Measurements from ENCODE around the gene DYTN. TPM values are rescaled to one million over a fixed set of nuclear protein-coding genes. Genes with fewer than 3 reads are reported as not detected.

Gene DYTN
- total and polyA plus RNA-seq, 4 donors: not detected

DNA sequence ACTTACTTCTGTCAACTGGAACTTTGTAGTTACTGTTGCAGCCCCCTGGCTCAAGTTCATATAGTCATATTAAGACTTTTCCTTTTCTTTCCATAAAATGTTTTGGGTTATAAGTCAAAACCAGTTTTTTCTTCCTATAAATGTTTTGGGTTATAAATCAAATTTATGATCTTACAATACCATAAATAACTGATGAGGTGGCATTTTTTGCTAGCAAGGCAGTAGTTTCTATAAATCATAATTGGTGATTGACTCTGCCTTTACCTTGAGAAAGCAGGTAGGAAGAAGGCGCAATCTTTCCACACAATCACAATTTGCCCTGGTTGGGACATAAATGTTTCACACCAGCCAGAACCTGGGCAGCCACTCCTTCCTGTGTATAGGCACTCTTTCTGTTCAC is 5.1 kb upstream of the DYTN start:
- TF ChIP-seq JUND (IDR thresholded peaks at IDR 0.05) (no peak), RXRA (IDR thresholded peaks at IDR 0.05) (no peak), EGR1 (IDR thresholded peaks at IDR 0.05; ENCODE audit: low read depth in 2 of 2) (no peak), FOXA2 (IDR thresholded peaks at IDR 0.05) (no peak), HNF4A (conservative IDR thresholded peaks at IDR 0.05) (no peak), GABPA (IDR thresholded peaks at IDR 0.05 in 1 of 2, conservative IDR thresholded peaks at IDR 0.05 in 1 of 2) (no peak), NR2F2 (IDR thresholded peaks at IDR 0.05) (no peak), YY1 (IDR thresholded peaks at IDR 0.05) (no peak)
- TF ChIP-seq, protein P1, sequence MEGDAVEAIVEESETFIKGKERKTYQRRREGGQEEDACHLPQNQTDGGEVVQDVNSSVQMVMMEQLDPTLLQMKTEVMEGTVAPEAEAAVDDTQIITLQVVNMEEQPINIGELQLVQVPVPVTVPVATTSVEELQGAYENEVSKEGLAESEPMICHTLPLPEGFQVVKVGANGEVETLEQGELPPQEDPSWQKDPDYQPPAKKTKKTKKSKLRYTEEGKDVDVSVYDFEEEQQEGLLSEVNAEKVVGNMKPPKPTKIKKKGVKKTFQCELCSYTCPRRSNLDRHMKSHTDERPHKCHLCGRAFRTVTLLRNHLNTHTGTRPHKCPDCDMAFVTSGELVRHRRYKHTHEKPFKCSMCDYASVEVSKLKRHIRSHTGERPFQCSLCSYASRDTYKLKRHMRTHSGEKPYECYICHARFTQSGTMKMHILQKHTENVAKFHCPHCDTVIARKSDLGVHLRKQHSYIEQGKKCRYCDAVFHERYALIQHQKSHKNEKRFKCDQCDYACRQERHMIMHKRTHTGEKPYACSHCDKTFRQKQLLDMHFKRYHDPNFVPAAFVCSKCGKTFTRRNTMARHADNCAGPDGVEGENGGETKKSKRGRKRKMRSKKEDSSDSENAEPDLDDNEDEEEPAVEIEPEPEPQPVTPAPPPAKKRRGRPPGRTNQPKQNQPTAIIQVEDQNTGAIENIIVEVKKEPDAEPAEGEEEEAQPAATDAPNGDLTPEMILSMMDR (IDR thresholded peaks at IDR 0.05; ENCODE audit: low read depth, low read length, missing input control): no peak
- TF ChIP-seq, protein P2, sequence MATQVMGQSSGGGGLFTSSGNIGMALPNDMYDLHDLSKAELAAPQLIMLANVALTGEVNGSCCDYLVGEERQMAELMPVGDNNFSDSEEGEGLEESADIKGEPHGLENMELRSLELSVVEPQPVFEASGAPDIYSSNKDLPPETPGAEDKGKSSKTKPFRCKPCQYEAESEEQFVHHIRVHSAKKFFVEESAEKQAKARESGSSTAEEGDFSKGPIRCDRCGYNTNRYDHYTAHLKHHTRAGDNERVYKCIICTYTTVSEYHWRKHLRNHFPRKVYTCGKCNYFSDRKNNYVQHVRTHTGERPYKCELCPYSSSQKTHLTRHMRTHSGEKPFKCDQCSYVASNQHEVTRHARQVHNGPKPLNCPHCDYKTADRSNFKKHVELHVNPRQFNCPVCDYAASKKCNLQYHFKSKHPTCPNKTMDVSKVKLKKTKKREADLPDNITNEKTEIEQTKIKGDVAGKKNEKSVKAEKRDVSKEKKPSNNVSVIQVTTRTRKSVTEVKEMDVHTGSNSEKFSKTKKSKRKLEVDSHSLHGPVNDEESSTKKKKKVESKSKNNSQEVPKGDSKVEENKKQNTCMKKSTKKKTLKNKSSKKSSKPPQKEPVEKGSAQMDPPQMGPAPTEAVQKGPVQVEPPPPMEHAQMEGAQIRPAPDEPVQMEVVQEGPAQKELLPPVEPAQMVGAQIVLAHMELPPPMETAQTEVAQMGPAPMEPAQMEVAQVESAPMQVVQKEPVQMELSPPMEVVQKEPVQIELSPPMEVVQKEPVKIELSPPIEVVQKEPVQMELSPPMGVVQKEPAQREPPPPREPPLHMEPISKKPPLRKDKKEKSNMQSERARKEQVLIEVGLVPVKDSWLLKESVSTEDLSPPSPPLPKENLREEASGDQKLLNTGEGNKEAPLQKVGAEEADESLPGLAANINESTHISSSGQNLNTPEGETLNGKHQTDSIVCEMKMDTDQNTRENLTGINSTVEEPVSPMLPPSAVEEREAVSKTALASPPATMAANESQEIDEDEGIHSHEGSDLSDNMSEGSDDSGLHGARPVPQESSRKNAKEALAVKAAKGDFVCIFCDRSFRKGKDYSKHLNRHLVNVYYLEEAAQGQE (IDR thresholded peaks at IDR 0.05): no peak
- WGBS: 83% methylated on average over 1 of the region's 1 CpG
- Histone ChIP-seq H3K36me3 (ENCODE audit: control insufficient read depth in 4 of 4, insufficient read depth in 3 of 4, low read depth in 1 of 4, low read length in 3 of 4) (no peaks in the 10 kb centered on the region), H3K9ac (ENCODE audit: low read depth in 1 of 2, low read length in 2 of 2) (no peak overlapping the region), H3K4me1 (ENCODE audit: control insufficient read depth in 4 of 4, insufficient read depth in 4 of 4, low read length in 3 of 4) (no peaks in the 10 kb centered on the region), H3K27me3 (ENCODE audit: control insufficient read depth in 4 of 4, insufficient read depth in 4 of 4, low read length in 3 of 4) (peaks cover 0 to 4% (median under 1%) of the 10 kb centered on the region in 4 donors), H3K9me3 (ENCODE audit: control insufficient read depth in 4 of 4, low read length in 3 of 4) (no peaks in the 10 kb centered on the region), H3K4me3 (ENCODE audit: low read depth in 1 of 3, low read length in 3 of 3) (no peak overlapping the region), H3K27ac (ENCODE audit: low read depth in 1 of 2, low read length in 2 of 2) (no peak overlapping the region)
- no peak for DNase-seq (ENCODE audit: low spot score)

- no peak for DNase-seq (ENCODE audit: low spot score)
- Histone ChIP-seq H3K4me1 (ENCODE audit: control insufficient read depth in 4 of 4, insufficient read depth in 4 of 4, low read length in 3 of 4) (no peaks in the 10 kb centered on the region), H3K27me3 (ENCODE audit: control insufficient read depth in 4 of 4, insufficient read depth in 4 of 4, low read length in 3 of 4) (peaks cover 0 to 6% (median 0%) of the 10 kb centered on the region in 4 donors), H3K4me3 (ENCODE audit: low read depth in 1 of 3, low read length in 3 of 3) (no peak overlapping the region), H3K27ac (ENCODE audit: low read depth in 1 of 2, low read length in 2 of 2) (no peak overlapping the region), H3K9ac (ENCODE audit: low read depth in 1 of 2, low read length in 2 of 2) (no peak overlapping the region), H3K36me3 (ENCODE audit: control insufficient read depth in 4 of 4, insufficient read depth in 3 of 4, low read depth in 1 of 4, low read length in 3 of 4) (no peaks in the 10 kb centered on the region), H3K9me3 (ENCODE audit: control insufficient read depth in 4 of 4, low read length in 3 of 4) (no peaks in the 10 kb centered on the region)
- 84% methylated on average over 4 of the region's 4 CpGs for WGBS
- TF ChIP-seq RXRA (IDR thresholded peaks at IDR 0.05): no peak
- no peak for TF ChIP-seq SP1 (IDR thresholded peaks at IDR 0.05)
- TF ChIP-seq, protein P1 (IDR thresholded peaks at IDR 0.05; ENCODE audit: low read depth, low read length, missing input control): no peak
- TF ChIP-seq YY1 (IDR thresholded peaks at IDR 0.05): no peak
- no peak for TF ChIP-seq HNF4G (IDR thresholded peaks at IDR 0.05)
- no peak for TF ChIP-seq EGR1 (IDR thresholded peaks at IDR 0.05; ENCODE audit: low read depth in 2 of 2)
- TF ChIP-seq, protein P3, sequence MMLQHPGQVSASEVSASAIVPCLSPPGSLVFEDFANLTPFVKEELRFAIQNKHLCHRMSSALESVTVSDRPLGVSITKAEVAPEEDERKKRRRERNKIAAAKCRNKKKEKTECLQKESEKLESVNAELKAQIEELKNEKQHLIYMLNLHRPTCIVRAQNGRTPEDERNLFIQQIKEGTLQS (IDR thresholded peaks at IDR 0.05): no peak
- no peak for TF ChIP-seq FOXA1 (IDR thresholded peaks at IDR 0.05)
- TF ChIP-seq, protein P4, sequence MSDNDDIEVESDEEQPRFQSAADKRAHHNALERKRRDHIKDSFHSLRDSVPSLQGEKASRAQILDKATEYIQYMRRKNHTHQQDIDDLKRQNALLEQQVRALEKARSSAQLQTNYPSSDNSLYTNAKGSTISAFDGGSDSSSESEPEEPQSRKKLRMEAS (IDR thresholded peaks at IDR 0.05): no peak
- TF ChIP-seq FOXA2 (IDR thresholded peaks at IDR 0.05): no peak
- TF ChIP-seq, protein P2 (IDR thresholded peaks at IDR 0.05): no peak
- TF ChIP-seq RAD21 (IDR thresholded peaks at IDR 0.05): no peak
- no peak for TF ChIP-seq JUND (IDR thresholded peaks at IDR 0.05)
- no peak for TF ChIP-seq TAF1 (conservative IDR thresholded peaks at IDR 0.05)
- no peak for TF ChIP-seq HNF4A (conservative IDR thresholded peaks at IDR 0.05)
These were observed 3.2 kb upstream of the DYTN start for GRCh38 chr2:206721256-206721920.

Measured in liver (tissue), 9 donors.